WTC11 (cell line): ENCODE data around the gene DDIAS. TPM values are rescaled to one million over a fixed set of nuclear protein-coding genes. Genes with fewer than 3 reads are reported as not detected.

ENCODE experiments used
- ATAC-seq: fragments of 200-7000 bp; cut with Tn5 transposase; 2 replicates; pipeline ENCODE4 v1.10.0; 2021; ENCODE audit warnings: mild to moderate bottlenecking, moderate library complexity
- CTCF ChIA-PET: fragments of 300-600 bp; sonication (Branson Sonifier 250); formaldehyde crosslinking; loops from one replicate; lab custom pipeline; 2021; ENCODE audit warnings: antibody characterized with exemption; lab: Charles Lee
- POLR2A ChIA-PET: fragments of 350-600 bp; sonication (Branson Sonifier 250); formaldehyde crosslinking; loops from one replicate; lab custom pipeline; 2021; ENCODE audit warnings: antibody characterized with exemption; lab: Charles Lee
- DNase-seq: peaks from one replicate; pipeline ENCODE4 v3.0.0; 2021; ENCODE audit warnings: low spot score
- H3K27ac Mint-ChIP-seq: 2 replicates; pipeline ENCODE4 v1.8.0; 2021; ENCODE audit warnings: mixed read lengths
- H3K27me3 Mint-ChIP-seq: 2 replicates; pipeline ENCODE4 v1.8.0; 2021; ENCODE audit warnings: low read depth, mild to moderate bottlenecking, moderate library complexity, mixed read lengths
- H3K36me3 Mint-ChIP-seq: 2 replicates; pipeline ENCODE4 v1.8.0; 2021; ENCODE audit warnings: mixed read lengths
- H3K4me1 Mint-ChIP-seq: 2 replicates; pipeline ENCODE4 v1.8.0; 2022; ENCODE audit warnings: mixed read lengths
- H3K4me3 Mint-ChIP-seq: 2 replicates; pipeline ENCODE4 v1.8.0; 2021; ENCODE audit warnings: mild to moderate bottlenecking, moderate library complexity, mixed read lengths
- H3K9me3 Mint-ChIP-seq: 2 replicates; pipeline ENCODE4 v1.8.0; 2021; ENCODE audit warnings: mixed read lengths
- ARID4B ChIP-seq: sonication (generic); formaldehyde crosslinking; IDR thresholded peaks from 2 replicates; pipeline ENCODE4 v1.8.0; 2023; ENCODE audit warnings: missing genetic modification reagents, mild to moderate bottlenecking, borderline replicate concordance
- ETV6 ChIP-seq: sonication (generic); formaldehyde crosslinking; IDR thresholded peaks from 2 replicates; pipeline ENCODE4 v1.8.1; 2022; ENCODE audit warnings: mild to moderate bottlenecking, missing genetic modification reagents
- FOXP1 ChIP-seq: sonication (generic); formaldehyde crosslinking; IDR thresholded peaks from 2 replicates; pipeline ENCODE4 v1.8.0; 2022; ENCODE audit warnings: missing genetic modification reagents, mild to moderate bottlenecking, moderate library complexity, borderline replicate concordance
- NR1H2 ChIP-seq: sonication (generic); formaldehyde crosslinking; IDR thresholded peaks from 2 replicates; pipeline ENCODE4 v1.9.0; 2021; ENCODE audit warnings: mild to moderate bottlenecking, moderate library complexity, missing genetic modification reagents
- SMAD4 ChIP-seq: sonication (generic); formaldehyde crosslinking; IDR thresholded peaks from 2 replicates; pipeline ENCODE4 v1.8.0; 2022; ENCODE audit warnings: mild to moderate bottlenecking, missing genetic modification reagents
- SOX15 ChIP-seq: fragments of 250-450 bp; sonication (Bioruptor Pico); IDR thresholded peaks from 2 replicates; pipeline ENCODE4 v1.9.0; 2021; ENCODE audit warnings: mild to moderate bottlenecking
- ZNF281 ChIP-seq: sonication (generic); formaldehyde crosslinking; IDR thresholded peaks from 2 replicates; pipeline ENCODE4 v1.8.0; 2023; ENCODE audit warnings: mild to moderate bottlenecking, missing genetic modification reagents
- total RNA-seq: library from RNA; stranded (reverse); gene quantifications from 3 replicates; pipeline ENCODE4 v1.2.3, GENCODE V29; 2021
- TF ChIP-seq, protein P1 (sequence below): sonication (generic); formaldehyde crosslinking; IDR thresholded peaks from 2 replicates; pipeline ENCODE4 v1.8.1; 2022; ENCODE audit warnings: low read depth, missing genetic modification reagents, borderline replicate concordance
- TF ChIP-seq, protein P2 (sequence below): fragments of 200-600 bp; IDR thresholded peaks from 2 replicates; pipeline ENCODE4 v1.8.0; 2022; ENCODE audit warnings: antibody characterized with exemption
- TF ChIP-seq, protein P3 (sequence below): fragments of 250-450 bp; sonication (Bioruptor Pico); conservative IDR thresholded peaks from 2 replicates; pipeline ENCODE4 v1.9.0; 2021; ENCODE audit warnings: mild to moderate bottlenecking

The DDIAS gene
- total RNA-seq, 1 experiment from 2014 or later, result 28.7 TPM

- TF ChIP-seq, protein P1, sequence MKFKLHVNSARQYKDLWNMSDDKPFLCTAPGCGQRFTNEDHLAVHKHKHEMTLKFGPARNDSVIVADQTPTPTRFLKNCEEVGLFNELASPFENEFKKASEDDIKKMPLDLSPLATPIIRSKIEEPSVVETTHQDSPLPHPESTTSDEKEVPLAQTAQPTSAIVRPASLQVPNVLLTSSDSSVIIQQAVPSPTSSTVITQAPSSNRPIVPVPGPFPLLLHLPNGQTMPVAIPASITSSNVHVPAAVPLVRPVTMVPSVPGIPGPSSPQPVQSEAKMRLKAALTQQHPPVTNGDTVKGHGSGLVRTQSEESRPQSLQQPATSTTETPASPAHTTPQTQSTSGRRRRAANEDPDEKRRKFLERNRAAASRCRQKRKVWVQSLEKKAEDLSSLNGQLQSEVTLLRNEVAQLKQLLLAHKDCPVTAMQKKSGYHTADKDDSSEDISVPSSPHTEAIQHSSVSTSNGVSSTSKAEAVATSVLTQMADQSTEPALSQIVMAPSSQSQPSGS (CRISPR knock-in tag), result no peak
- TF ChIP-seq ZNF281 (CRISPR knock-in tag), result no peak
- no peak for TF ChIP-seq ARID4B (CRISPR knock-in tag)
- TF ChIP-seq, protein P2, sequence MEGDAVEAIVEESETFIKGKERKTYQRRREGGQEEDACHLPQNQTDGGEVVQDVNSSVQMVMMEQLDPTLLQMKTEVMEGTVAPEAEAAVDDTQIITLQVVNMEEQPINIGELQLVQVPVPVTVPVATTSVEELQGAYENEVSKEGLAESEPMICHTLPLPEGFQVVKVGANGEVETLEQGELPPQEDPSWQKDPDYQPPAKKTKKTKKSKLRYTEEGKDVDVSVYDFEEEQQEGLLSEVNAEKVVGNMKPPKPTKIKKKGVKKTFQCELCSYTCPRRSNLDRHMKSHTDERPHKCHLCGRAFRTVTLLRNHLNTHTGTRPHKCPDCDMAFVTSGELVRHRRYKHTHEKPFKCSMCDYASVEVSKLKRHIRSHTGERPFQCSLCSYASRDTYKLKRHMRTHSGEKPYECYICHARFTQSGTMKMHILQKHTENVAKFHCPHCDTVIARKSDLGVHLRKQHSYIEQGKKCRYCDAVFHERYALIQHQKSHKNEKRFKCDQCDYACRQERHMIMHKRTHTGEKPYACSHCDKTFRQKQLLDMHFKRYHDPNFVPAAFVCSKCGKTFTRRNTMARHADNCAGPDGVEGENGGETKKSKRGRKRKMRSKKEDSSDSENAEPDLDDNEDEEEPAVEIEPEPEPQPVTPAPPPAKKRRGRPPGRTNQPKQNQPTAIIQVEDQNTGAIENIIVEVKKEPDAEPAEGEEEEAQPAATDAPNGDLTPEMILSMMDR, result no peak
- no peak for TF ChIP-seq ETV6
- no peak for TF ChIP-seq FOXP1 (CRISPR knock-in tag)
Observed at GRCh38 chr11:82924522-82925224, 23.1 kb downstream of the DDIAS start (continued).

DNA sequence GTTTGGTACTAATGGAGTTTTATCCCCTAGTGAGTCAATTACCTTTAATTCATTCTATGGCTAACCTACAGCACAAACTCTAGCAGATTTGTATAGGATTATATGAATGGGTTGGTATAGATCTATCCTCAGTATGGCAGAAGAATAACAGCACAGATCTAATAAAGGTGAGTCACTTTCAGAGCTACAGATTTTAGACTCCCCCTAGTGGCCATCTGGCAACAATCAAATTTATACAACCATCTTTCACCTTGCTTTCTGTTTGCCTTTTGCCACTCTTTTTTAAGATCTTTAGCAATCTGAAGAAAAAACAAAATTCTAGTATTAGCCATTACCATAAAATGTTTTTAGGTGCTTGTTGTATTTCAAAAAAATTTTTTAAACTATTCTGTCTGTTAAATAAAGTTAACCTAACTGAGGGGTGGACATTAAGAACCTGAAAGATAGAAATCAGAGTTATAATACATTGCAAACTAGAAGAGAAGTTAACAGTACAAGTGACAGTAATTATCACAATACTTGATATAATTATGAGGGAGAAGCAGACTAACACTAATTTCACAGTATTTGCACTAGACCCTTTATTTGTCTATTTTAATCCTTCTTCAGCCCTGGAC, 25.8 kb downstream of the DDIAS start:
- H3K27ac Mint-ChIP-seq, result no peak overlapping the region
- no peaks in the 10 kb centered on the region for H3K9me3 Mint-ChIP-seq
- peaks cover 38% of the 10 kb centered on the region for H3K36me3 Mint-ChIP-seq
- CTCF ChIA-PET, result interaction anchor here (0.6 to 1.8 kb wide), 14 partner anchors 9 to 327 kb away, joined by 3 to 13 read pairs (median 3); partner anchors contain the start of gene PCF11
- H3K4me3 Mint-ChIP-seq, result no peak overlapping the region
- DNase-seq (no peak), ATAC-seq (peak; percentile 47)
- no peaks in the 10 kb centered on the region for H3K27me3 Mint-ChIP-seq
- peaks cover 2% of the 10 kb centered on the region; the same call in 1 of the 2 replicates for H3K4me1 Mint-ChIP-seq
- TF ChIP-seq, protein P3, sequence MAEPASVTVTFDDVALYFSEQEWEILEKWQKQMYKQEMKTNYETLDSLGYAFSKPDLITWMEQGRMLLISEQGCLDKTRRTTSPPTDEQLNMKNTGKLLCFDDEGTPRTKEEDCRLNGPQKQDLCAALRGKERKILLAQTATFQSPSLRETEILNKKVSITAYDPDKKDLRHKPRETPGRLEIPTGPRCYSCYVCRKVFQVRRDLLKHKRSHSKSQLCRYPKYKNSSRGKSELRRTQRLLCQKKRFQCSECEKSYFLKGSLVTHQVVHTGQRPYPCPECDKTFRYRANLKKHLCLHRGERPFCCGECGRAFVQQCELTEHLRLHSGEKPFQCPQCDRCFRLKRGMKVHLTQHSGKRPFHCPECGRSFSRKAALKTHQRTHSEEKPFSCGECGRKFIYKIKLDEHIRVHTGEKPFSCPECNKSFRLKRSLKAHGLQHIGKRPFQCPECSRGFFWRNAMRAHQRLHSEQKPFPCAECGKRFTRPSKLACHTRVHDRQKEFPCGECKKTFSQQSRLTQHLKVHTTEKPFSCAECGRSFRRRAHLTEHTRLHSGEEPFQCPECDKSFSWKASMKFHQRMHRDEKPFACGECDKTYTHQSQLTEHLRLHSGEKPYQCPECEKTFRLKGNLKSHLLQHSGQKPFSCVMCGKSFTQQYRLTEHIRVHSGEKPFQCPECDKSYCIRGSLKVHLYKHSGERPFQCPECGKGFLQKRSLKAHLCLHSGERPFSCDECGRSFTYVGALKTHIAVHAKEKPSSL (CRISPR knock-in tag), result no peak
- TF ChIP-seq SMAD4 (CRISPR knock-in tag) (no peak), SOX15 (CRISPR knock-in tag) (no peak), NR1H2 (CRISPR knock-in tag) (no peak)
- TF ChIP-seq, protein P2, result peak; percentile 75
- POLR2A ChIA-PET, result no interaction called here
